Measurements from ENCODE around the gene WAS.

WAS gene

GRCh38 chrX:48709522-48710112 lies 26.0 kb downstream of the WAS start:
- FAIRE-seq (no peak), DNase-seq (ENCODE audit: insufficient read length, low spot score) (no peak)

- no peak for FAIRE-seq
- no peak for DNase-seq (ENCODE audit: insufficient read length, low spot score)
These were observed 27.7 kb downstream of the WAS start for GRCh38 chrX:48711162-48711928.

GRCh38 chrX:48711929-48712505 lies 28.4 kb downstream of the WAS start:
- FAIRE-seq (no peak), DNase-seq (ENCODE audit: insufficient read length, low spot score) (no peak)

GRCh38 chrX:48713847-48714246 lies 30.2 kb downstream of the WAS start:
- DNase-seq (ENCODE audit: insufficient read length, low spot score) (no peak), FAIRE-seq (no peak)

GRCh38 chrX:48714573-48714972 lies 31.0 kb downstream of the WAS start:
- FAIRE-seq: no peak

GRCh38 chrX:48715072-48715471 lies 31.5 kb downstream of the WAS start:
- no peak for FAIRE-seq

More at GRCh38 chrX:48714573-48714972, 31.0 kb downstream of the WAS start:
- DNase-seq (ENCODE audit: insufficient read length, low spot score): no peak

GRCh38 chrX:48715876-48716502 lies 32.4 kb downstream of the WAS start:
- FAIRE-seq (no peak), DNase-seq (ENCODE audit: insufficient read length, low spot score) (no peak)

More at GRCh38 chrX:48715072-48715471, 31.5 kb downstream of the WAS start:
- no peak for DNase-seq (ENCODE audit: insufficient read length, low spot score)

- DNase-seq (ENCODE audit: insufficient read length, low spot score) (no peak), FAIRE-seq (no peak)
These were observed 36.4 kb downstream of the WAS start for GRCh38 chrX:48719958-48720357.

GRCh38 chrX:48720577-48721250 lies 37.1 kb downstream of the WAS start:
- FAIRE-seq: no peak
- no peak for DNase-seq (ENCODE audit: insufficient read length, low spot score)

GRCh38 chrX:48721916-48722315 lies 38.3 kb downstream of the WAS start:
- DNase-seq (ENCODE audit: insufficient read length, low spot score): no peak
- no peak for FAIRE-seq

GRCh38 chrX:48726596-48726995 lies 43.0 kb downstream of the WAS start:
- no peak for FAIRE-seq
- DNase-seq (ENCODE audit: insufficient read length, low spot score): no peak

- DNase-seq (ENCODE audit: insufficient read length, low spot score) (no peak), FAIRE-seq (no peak)
These were observed 45.1 kb downstream of the WAS start for GRCh38 chrX:48728653-48729052.

GRCh38 chrX:48736303-48736702 lies 52.7 kb downstream of the WAS start:
- FAIRE-seq (no peak), DNase-seq (ENCODE audit: insufficient read length, low spot score) (no peak)

GRCh38 chrX:48736878-48737212 lies 53.2 kb downstream of the WAS start:
- FAIRE-seq: no peak
- DNase-seq (ENCODE audit: insufficient read length, low spot score): no peak

- peak; percentile 88 for DNase-seq (ENCODE audit: insufficient read length, low spot score)
- no peak for FAIRE-seq
These were observed 53.8 kb downstream of the WAS start for GRCh38 chrX:48737213-48737938.

- no peak for FAIRE-seq
- no peak for DNase-seq (ENCODE audit: insufficient read length, low spot score)
These were observed 54.3 kb downstream of the WAS start for GRCh38 chrX:48737940-48738339.
